GM21717 (cell line): ENCODE results near the gene AMN.
A peak's percentile ranks its signal among the peaks of the same experiment; 100 is the strongest.

Source experiments
- ATAC-seq: cut with Tn5 transposase; IDR thresholded peaks from one replicate; pipeline ENCODE4 v1.9.1; 2021; ENCODE audit warnings: mild to moderate bottlenecking, moderate library complexity; ENCODE audit not compliant: unreplicated experiment

The AMN gene

DNA sequence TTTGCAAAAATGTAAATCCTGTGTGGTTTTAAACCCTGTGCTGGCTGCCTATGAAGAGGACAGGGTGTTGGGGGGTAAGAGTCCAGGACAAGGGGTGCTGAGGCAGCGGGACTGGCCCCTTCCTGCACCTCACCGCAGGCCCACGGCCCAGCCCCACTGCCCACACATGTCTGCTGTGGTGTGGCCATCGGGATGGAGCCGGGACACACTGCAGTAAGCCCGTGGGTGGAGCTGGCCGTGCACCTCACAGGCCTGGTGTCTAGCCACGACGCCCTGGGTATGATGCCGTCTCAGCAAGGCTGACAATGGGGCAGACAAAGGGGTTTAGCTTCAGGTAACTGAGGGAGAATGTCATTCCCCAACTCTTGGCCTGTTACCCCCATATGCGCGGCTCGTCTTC, 19.6 kb downstream of the AMN start:
- no peak for ATAC-seq

DNA sequence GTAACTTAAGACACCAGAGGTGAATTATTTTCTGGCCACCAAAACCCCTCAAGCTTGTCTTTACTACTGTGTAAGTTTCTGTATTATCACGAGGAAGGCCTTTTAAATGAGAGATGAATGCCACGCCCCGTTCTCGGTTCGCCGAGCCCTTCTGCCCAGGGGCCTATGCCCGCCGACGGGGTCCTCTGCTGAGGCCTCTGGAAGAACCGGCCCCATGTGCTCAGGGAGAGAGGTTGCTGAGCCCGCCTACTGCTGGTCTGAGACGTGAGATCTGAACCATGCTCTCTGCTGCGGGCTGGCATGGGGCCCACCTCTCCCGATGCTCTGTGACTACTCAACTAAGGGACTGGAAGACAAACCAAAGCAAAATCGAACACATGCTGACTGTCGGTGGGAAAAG, 21.0 kb downstream of the AMN start:
- no peak for ATAC-seq

GRCh38 chr14:102943979-102944378, 21.5 kb downstream of the AMN start:
- no peak for ATAC-seq

- ATAC-seq, result no peak
Measured at GRCh38 chr14:102944448-102945330, 22.2 kb downstream of the AMN start.

GRCh38 chr14:102945346-102946130, 23.1 kb downstream of the AMN start:
- ATAC-seq, result no peak

- ATAC-seq, result no peak
Measured at GRCh38 chr14:102947321-102948103, 25.0 kb downstream of the AMN start.

GRCh38 chr14:102948698-102949061, 26.2 kb downstream of the AMN start:
- no peak for ATAC-seq

GRCh38 chr14:102949062-102949800, 26.8 kb downstream of the AMN start:
- ATAC-seq, result peak; percentile 51

DNA sequence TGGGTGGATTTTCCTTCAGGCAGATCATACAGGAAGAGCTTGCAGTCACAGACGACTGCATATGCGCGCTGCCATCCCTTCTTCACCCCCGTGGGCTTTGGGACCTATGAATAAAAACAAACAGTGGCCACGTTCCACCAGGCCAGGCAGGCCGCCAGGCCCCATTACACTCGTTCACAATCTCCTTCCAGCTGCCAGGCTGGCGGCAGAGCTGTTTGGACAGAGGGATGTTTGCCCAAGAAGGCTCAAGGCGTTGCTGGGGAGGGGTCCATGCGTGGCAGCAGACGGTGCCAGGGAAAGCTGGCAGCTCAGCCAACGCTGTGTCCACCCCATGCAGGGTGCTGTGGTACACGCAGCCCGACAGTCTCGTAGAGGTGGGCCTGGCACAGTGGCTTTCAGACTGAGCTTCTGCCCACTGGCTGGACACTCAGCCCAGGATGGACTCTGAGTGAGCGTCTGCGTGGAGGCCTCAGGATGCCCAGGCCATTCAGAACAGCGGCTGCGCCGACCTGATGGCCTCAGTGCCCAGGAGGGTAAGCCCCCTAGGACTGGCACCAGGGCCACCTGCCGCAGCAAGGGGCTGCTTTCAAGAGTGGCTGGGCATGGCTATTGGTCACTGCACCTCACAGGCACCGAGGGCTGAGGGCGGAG, 27.5 kb downstream of the AMN start:
- no peak for ATAC-seq

- ATAC-seq, result no peak
Measured at GRCh38 chr14:102951034-102951433, 28.6 kb downstream of the AMN start.

- ATAC-seq, result no peak
Measured at GRCh38 chr14:102951799-102952198, 29.3 kb downstream of the AMN start.

- no peak for ATAC-seq
Measured at GRCh38 chr14:102952276-102952675, 29.8 kb downstream of the AMN start.

- ATAC-seq, result no peak
Measured at GRCh38 chr14:102953100-102953499, 30.6 kb downstream of the AMN start.

DNA sequence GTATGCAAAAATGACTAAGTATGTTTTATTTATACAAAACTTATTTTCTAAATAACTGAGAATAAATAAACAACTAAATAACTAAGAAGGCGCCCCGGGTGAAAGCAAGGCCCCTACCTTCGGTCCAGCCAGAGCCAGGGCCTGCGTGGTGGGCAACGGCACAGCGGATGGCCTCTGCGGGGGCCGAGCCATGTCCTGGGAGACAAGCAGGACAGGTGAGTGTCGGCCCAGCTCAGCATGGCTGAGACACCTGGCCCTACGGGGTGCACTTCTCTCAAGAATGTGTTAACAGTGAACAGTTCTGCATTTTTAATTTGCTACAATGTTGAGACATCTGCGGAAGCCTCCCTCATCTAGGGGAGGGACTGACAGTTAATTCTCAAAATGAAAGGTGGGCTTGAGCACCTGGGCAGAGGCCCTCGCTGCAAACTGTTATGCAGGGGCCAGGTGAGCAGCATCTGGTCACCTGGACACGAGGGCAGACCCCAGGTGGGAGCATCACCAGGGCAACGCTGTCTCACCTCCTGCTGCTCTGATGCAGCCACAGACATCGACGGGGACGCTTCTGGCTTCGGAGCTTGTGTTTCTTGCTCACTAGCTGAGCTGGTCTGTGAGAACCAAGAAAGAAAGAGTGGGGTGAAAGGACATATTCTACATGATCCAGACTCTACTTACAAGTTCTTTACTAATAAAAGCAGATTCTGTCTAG, 31.8 kb downstream of the AMN start:
- no peak for ATAC-seq

DNA sequence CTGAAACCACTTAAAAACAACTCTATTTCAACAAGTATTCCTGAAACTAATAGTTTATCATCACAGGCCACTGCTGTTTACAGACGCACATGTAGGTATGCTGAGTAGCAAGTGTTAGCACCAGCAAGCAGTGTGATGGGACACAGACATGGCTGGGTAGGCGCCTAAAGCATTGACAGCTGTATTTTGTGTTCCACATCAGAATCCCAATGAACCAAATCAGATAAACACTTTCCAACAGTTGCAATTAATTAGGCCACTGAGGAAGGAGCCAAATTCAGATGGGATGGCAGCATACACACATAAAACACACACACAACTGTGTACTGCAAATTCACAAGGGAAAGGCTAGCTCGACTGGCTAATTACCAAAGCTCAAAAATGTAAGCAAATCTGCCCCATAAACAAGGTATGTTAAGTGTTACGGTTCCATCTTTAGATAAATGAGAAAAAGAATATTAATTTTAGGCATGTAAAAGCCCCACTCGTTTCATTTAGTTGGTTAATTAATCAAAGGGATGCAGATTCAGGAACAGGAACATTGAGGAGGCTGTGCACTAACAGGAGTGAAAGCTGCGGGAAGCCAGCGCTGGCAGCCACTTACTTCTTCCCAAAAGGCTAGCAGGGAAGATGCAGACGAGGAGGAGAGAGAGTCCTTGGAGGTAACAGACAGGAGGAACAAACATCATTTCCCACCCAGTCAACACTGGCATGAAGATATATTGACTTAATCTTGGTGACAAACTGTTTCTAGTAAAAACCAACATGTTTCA, 33.4 kb downstream of the AMN start:
- ATAC-seq, result no peak

- no peak for ATAC-seq
Measured at GRCh38 chr14:102957222-102957621, 34.8 kb downstream of the AMN start.

- no peak for ATAC-seq
Measured at GRCh38 chr14:102958461-102958860, 36.0 kb downstream of the AMN start.

- no peak for ATAC-seq
Measured at GRCh38 chr14:102962111-102962627, 39.7 kb downstream of the AMN start.
